NCI-H187 treated with DMSO at 0.1 percent for 48 hours (cell line): ENCODE results near the gene SVIL.
"Not testable (repeated sequence)": the region's sequence is repeated elsewhere in the genome, so short reads cannot be mapped to it uniquely, and the experiment has no call there.

Source experiments
- DNase-seq: peaks from one replicate; lab custom pipeline; 2025; lab: John Stamatoyannopoulos, UW

SVIL gene

GRCh38 chr10:29515104-29515503 is 119.7 kb downstream of the SVIL start:
- not testable (repeated sequence) for DNase-seq

DNA sequence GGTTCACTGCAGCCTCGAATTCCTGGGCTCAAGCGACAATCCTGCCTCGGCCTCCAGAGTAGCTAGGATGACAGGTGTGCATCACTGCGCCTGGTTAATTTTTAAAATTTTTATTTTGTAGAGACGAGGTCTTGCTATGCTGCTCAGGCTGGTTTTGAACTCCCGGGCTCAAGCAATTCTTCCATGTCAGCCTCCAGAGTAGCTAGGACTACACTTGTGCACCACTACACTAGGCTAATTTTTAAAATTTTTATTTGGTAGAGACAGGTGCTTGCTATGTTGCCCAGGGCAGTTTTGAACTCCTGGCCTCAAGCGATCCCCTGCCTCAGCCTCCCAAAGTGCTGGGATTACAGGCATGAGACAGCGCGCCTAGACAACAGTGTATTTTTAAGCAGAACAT is 120.5 kb downstream of the SVIL start:
- no peak for DNase-seq

- no peak for DNase-seq
Observed at GRCh38 chr10:29512425-29512974, 122.3 kb downstream of the SVIL start.

DNA sequence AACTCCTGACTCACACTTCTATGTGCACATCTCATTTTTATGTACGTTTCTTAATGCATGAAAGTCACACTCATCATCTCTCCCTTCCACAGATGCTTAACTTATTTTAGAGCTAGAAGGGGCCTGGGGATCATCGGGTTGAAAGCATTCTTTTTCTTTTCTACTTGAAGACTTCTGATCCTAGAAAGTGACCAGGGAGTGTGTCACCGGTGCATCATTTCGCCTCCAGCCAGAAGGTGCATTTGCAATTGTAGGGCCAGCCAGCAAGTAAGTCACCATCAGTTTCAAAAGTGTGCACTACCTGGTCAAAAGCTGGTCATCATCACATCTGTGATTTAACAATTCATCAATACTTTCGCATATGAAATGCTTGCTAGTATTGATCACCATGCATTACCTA is 123.0 kb downstream of the SVIL start:
- DNase-seq = not testable (repeated sequence)

- DNase-seq = not testable (repeated sequence)
Observed at GRCh38 chr10:29510483-29511157, 124.2 kb downstream of the SVIL start.

DNA sequence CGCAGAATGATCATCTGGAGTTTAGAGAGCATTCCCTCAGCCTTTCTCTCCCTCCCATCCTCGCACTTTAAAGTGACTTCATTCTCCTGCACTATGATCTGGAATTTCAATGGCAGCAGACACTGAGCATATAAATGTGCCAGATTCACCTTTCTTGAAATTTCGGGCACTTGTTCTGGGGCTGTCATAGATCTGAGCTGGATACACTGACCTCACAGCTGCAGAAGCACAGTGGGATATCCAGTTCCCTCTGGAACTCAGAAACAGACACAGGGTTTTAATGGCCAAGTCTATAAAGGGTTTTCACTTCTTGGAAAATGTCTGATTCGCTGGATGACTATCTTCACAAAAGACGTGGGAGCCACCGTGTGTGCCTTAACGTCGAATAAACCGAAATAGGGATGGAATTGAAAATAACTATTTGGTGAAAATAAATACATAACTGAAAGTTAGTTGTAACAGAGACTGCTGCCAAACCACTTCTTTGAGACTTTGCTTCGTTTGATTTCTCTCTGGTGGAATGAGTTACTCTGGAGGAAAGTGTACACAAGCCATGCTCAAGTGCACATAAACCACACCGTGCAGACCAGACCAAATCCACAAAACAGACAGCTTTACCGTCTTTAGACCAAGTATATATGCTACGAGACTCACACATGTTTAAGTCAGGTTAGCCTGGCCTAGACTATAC is 126.1 kb downstream of the SVIL start:
- DNase-seq = no peak

- DNase-seq = not testable (repeated sequence)
Observed at GRCh38 chr10:29507750-29508149, 127.0 kb downstream of the SVIL start.

- DNase-seq = not testable (repeated sequence)
Observed at GRCh38 chr10:29506324-29506921, 128.3 kb downstream of the SVIL start.

- no peak for DNase-seq
Observed at GRCh38 chr10:29502351-29502750, 132.4 kb downstream of the SVIL start.

GRCh38 chr10:29501692-29502091 is 133.1 kb downstream of the SVIL start:
- no peak for DNase-seq

DNA sequence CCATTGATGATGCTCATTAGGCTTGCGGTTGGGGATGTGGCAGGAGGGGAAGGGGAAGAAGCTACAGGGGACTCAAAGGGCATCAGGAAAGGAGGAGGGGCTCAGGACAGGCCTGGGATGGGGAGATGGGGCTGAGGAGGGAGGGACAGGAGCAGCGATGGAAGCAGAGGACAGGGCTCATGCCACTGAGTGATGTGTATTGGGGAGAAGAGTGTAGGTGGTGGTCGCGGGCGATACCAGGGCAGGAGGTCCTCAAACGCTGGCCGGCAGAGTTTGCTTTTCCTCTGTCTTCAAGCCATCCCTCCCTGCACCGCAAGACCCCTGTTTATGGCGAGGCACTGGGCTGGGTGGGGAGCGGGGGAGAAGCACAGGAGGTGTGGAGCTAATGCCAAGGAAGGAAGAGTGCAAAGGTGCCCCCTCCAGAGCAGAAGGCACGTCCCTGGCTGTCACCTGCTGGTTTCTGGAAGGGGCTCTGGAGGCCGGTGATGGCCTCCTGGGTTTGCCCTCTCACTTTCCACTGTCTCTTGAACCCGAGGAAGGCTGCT is 134.7 kb downstream of the SVIL start:
- no peak for DNase-seq

DNA sequence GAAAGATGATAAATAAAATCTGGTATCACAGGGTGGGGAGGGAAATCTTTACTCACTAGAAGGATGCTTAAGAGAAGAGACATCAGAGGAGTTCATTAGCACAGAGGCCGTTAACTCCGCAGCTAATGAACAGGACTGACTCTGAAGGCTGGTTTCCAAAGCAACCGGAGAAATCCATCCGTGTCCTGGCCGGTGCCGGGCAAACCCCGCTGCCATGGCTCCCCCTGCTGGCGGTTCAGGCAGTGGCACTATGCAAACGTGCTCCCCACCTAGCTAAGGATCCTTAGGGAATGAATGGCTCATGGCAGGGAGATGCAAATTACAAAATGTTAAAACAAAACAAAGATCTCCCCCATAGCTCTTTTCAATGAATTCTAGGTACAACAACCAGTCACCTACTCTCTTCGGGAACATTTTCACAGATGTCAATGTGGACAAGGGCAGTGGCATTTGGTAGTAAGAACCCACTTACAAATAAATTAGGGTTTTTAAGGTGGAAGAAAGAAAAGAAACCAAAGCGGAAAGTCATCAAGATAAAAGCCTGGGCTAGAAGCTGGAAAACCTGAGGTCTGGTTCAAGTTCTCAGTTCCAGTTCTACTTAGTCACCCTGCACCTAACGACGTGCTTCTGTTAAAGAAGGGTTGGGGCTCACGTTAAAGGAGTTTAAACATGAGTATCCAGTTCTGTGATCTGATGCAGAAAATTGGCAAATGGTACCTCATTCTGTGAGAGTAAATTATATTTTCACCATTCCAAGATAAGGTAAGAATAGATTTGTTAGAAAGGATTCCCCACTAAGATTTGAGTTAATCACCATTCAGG is 138.2 kb downstream of the SVIL start:
- no peak for DNase-seq

- DNase-seq = no peak
Observed at GRCh38 chr10:29495366-29495765, 139.4 kb downstream of the SVIL start.

DNA sequence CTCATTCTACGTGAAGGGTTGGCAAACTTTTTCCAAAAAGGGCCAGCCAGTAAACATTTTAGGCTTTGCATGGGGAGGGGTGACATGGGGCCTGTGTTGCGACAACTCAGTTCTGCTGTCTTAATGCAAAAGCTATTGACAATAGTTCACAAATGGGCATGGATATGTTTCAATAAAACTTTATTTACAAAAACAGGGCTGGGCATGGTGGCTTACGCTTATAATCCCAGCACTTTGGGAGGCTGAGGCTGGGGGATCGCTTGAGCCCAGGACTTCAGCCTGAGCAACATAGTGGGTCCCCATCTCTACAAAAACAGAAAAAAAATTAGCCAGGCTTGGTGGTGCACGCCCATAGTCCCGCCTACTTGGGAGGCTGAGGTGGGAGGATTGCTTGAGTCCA is 141.1 kb downstream of the SVIL start:
- DNase-seq = no peak

GRCh38 chr10:29492774-29493173 is 142.0 kb downstream of the SVIL start:
- DNase-seq = no peak

GRCh38 chr10:29491918-29492317 is 142.9 kb downstream of the SVIL start:
- no peak for DNase-seq

- DNase-seq = not testable (repeated sequence)
Observed at GRCh38 chr10:29490781-29491280, 143.9 kb downstream of the SVIL start.

- DNase-seq = not testable (repeated sequence)
Observed at GRCh38 chr10:29488471-29488870, 146.3 kb downstream of the SVIL start.

DNA sequence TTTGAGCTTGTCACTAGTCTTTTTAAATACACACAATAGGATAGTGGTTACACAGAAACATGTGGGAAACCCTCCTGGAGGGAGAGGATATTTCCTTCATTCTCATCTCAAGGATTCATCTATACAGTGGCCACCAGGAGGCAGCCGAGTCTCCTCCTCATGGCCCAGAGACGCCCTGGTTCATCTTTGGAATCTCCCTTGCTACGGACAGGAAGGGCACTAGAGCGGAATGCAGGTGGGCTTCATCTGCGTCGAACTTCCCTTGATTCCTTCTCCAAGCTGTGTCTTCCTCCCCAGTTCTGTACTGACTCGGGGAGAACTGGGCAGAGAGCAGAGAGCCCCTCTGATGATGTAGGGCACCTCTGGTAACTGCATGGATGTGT is 146.9 kb downstream of the SVIL start:
- not testable (repeated sequence) for DNase-seq

DNA sequence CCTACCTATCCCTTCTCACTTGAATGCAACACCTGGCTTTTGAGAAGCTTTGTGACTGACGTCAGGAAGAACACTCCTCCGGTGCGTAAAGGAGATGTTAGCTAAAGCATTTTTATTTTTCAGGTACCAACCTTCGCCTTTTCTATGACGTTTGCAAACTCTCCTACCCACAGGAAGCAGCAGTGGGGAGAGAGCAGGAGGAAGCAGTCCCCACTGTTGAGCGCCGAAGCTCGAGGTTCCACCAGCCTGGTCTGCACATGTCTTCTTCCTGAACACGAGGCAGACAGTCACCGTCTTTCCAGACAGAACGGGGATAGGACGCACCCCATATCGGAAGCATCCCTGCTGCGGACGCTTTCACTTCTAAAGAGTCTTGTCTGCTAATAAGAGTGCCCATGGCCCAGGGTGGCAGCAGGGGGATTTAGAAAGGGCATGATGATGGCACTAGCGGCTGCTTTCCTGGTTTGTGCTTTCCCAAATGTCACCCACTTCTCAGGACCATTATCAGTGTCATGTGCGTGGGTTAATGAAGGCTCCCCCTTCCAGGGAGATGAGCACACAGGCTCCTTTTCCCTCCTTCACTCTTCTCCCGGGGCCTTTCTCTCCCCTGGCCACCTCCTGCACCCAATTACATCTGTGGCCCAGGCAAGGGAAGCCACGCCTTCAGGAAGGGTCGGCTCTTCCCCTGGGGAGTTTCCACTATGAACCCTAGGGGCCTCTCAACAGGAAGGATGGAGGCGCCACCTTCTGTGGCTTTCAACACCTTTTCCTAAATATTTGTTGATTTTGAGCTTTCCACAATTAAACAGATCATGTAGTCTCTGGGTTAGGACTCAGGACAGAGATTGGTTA is 147.5 kb downstream of the SVIL start:
- DNase-seq = not testable (repeated sequence)

GRCh38 chr10:29486433-29486832 is 148.3 kb downstream of the SVIL start:
- DNase-seq = no peak
